H1 (cell line): Measurements from ENCODE around the gene IFRD1. TPM values are rescaled to one million over a fixed set of nuclear protein-coding genes. Genes with fewer than 3 reads are reported as not detected.

Source experiments
- CTCF ChIA-PET: fragments of 300-600 bp; sonication (Branson Sonifier 250); formaldehyde crosslinking; loops from one replicate; lab custom pipeline; 2021; ENCODE audit not compliant: partially characterized antibody; lab: Charles Lee
- POLR2A ChIA-PET: fragments of 300-600 bp; sonication (Branson Sonifier 250); formaldehyde crosslinking; loops from one replicate; lab custom pipeline; 2021; ENCODE audit warnings: inconsistent platforms; ENCODE audit not compliant: partially characterized antibody; lab: Charles Lee
- DNase-seq, 2 experiments: peaks; one replicate each; pipeline versions ENCODE4 v3.0.0 to v3.0.0-alpha.2; 2010 to 2022; ENCODE audit warnings: low spot score in 2 of 2, low read depth in 1 of 2, mixed read lengths in 1 of 2
- FAIRE-seq: peaks from 2 replicates; lab custom pipeline; 2011; peaks lifted over from hg19 to GRCh38; lab: Jason Lieb, UNC
- H2AFZ ChIP-seq: 2 replicates; pipeline ENCODE4 v1.8.1; 2012; ENCODE audit warnings: low read length, inconsistent platforms
- H2AK5ac ChIP-seq: 2 replicates; pipeline ENCODE4 v1.6.1; 2013; ENCODE audit warnings: low read depth, low read length
- H2BK120ac ChIP-seq: replicated peaks from 2 replicates; pipeline ENCODE3; 2013; ENCODE audit warnings: low read depth, low read length, inconsistent platforms
- H2BK12ac ChIP-seq: 2 replicates; pipeline ENCODE4 v1.6.1; 2013; ENCODE audit warnings: low read depth, low read length
- H2BK15ac ChIP-seq: 2 replicates; pipeline ENCODE4 v1.6.1; 2013; ENCODE audit warnings: low read length
- H2BK20ac ChIP-seq: 2 replicates; pipeline ENCODE4 v1.6.1; 2013; ENCODE audit warnings: low read length
- H2BK5ac ChIP-seq: 2 replicates; pipeline ENCODE4 v1.6.1; 2013; ENCODE audit warnings: low read depth, low read length
- H3K14ac ChIP-seq: 2 replicates; pipeline ENCODE4 v1.6.1; 2013; ENCODE audit warnings: inconsistent platforms; ENCODE audit not compliant: insufficient read length
- H3K18ac ChIP-seq: 2 replicates; pipeline ENCODE4 v1.6.1; 2013; ENCODE audit warnings: low read length; ENCODE audit errors: extremely low read depth
- H3K23ac ChIP-seq: 2 replicates; pipeline ENCODE4 v1.6.1; 2013; ENCODE audit warnings: inconsistent platforms; ENCODE audit not compliant: insufficient read length
- H3K23me2 ChIP-seq: 2 replicates; pipeline ENCODE4 v1.6.1; 2013; ENCODE audit warnings: low read depth, low read length
- H3K27ac ChIP-seq: 2 replicates; pipeline ENCODE4 v1.6.1; 2011; ENCODE audit warnings: low read depth, low read length, inconsistent platforms
- H3K27me3 ChIP-seq, 4 experiments: replicated peaks in 1 of 4; 1 replicate in 1 of 4; 2 replicates in 3 of 4; pipeline versions ENCODE4 v1.6.1 to v1.8.1; 2011 to 2013; ENCODE audit warnings: low read length in 3 of 4, mild to moderate bottlenecking in 3 of 4, inconsistent platforms in 2 of 4, mixed read lengths in 2 of 4, moderate library complexity in 1 of 4; ENCODE audit not compliant: control insufficient read depth in 3 of 4, insufficient read depth in 3 of 4; ENCODE audit errors: extremely low read depth in 1 of 4
- H3K36me3 ChIP-seq, 4 experiments: 2 replicates each; pipeline versions ENCODE4 v1.6.1 to v1.8.1; 2011 to 2013; ENCODE audit warnings: mild to moderate bottlenecking in 4 of 4, low read length in 3 of 4, moderate library complexity in 2 of 4, control low read depth in 1 of 4, inconsistent platforms in 1 of 4; ENCODE audit not compliant: insufficient read depth in 4 of 4, control insufficient read depth in 2 of 4
- H3K4ac ChIP-seq: replicated peaks from 2 replicates; pipeline ENCODE3; 2013; ENCODE audit warnings: low read length, low read depth, mixed read lengths, inconsistent platforms; ENCODE audit not compliant: insufficient read length
- H3K4me1 ChIP-seq, 4 experiments: replicated peaks in 1 of 4; 1 replicate in 1 of 4; 2 replicates in 3 of 4; pipeline versions ENCODE4 v1.6.1 to v1.8.1; 2011 to 2013; ENCODE audit warnings: low read length in 3 of 4, inconsistent platforms in 2 of 4, mixed read lengths in 1 of 4; ENCODE audit not compliant: insufficient read depth in 4 of 4, control insufficient read depth in 3 of 4
- H3K4me2 ChIP-seq, 2 experiments: 2 replicates each; pipeline versions ENCODE4 v1.6.1 to v1.8.1; 2011 to 2013; ENCODE audit warnings: low read depth in 2 of 2, low read length in 2 of 2, control low read depth in 1 of 2, inconsistent platforms in 1 of 2, mild to moderate bottlenecking in 1 of 2; ENCODE audit not compliant: insufficient read depth in 1 of 2
- H3K4me3 ChIP-seq, 4 experiments: fragments of 200-600, 300-600 bp in 1 of 4; sonication (generic), shearing (Covaris generic), sonication (Bioruptor Twin) in 1 of 4; 2 replicates each; pipeline versions ENCODE4 v1.5.1 to v1.8.1; 2011 to 2016; ENCODE audit warnings: low read length in 4 of 4, low read depth in 3 of 4, control low read depth in 2 of 4, inconsistent platforms in 2 of 4, mild to moderate bottlenecking in 2 of 4, mixed read lengths in 1 of 4, moderate library complexity in 1 of 4; ENCODE audit not compliant: insufficient read depth in 2 of 4; ENCODE audit errors: extremely low read depth in 1 of 4
- H3K56ac ChIP-seq: replicated peaks from 2 replicates; pipeline ENCODE3; 2013; ENCODE audit warnings: low read depth, mild to moderate bottlenecking, mixed read lengths, low read length, inconsistent platforms; ENCODE audit not compliant: insufficient read length
- H3K79me1 ChIP-seq: 2 replicates; pipeline ENCODE4 v1.6.1; 2013; ENCODE audit warnings: low read depth, low read length, control low read depth
- H3K79me2 ChIP-seq, 2 experiments: 2 replicates each; pipeline versions ENCODE4 v1.6.1 to v1.8.1; 2012 to 2013; ENCODE audit warnings: low read length in 2 of 2, mild to moderate bottlenecking in 2 of 2, inconsistent platforms in 1 of 2; ENCODE audit not compliant: insufficient read depth in 2 of 2, control insufficient read depth in 1 of 2
- H3K9ac ChIP-seq, 4 experiments: replicated peaks in 1 of 4; 1 replicate in 1 of 4; 2 replicates in 3 of 4; pipeline versions ENCODE4 v1.6.1 to v1.8.1; 2011 to 2013; ENCODE audit warnings: low read depth in 3 of 4, low read length in 3 of 4, control low read depth in 2 of 4, mild to moderate bottlenecking in 2 of 4, moderate library complexity in 2 of 4, inconsistent platforms in 1 of 4; ENCODE audit errors: extremely low read depth in 1 of 4
- H3K9me3 ChIP-seq, 2 experiments: 2 replicates each; pipeline versions ENCODE4 v1.6.1 to v1.8.1; 2012 to 2013; ENCODE audit warnings: mild to moderate bottlenecking in 2 of 2, moderate library complexity in 2 of 2, control low read depth in 1 of 2, inconsistent platforms in 1 of 2, low read depth in 1 of 2, low read length in 1 of 2, mixed read lengths in 1 of 2; ENCODE audit not compliant: insufficient read depth in 2 of 2
- H4K20me1 ChIP-seq, 2 experiments: replicated peaks in 1 of 2; 2 replicates each; pipeline versions ENCODE3 to v1.8.1; 2011 to 2013; ENCODE audit warnings: inconsistent platforms in 2 of 2, low read length in 2 of 2, mild to moderate bottlenecking in 1 of 2; ENCODE audit not compliant: insufficient read depth in 2 of 2, control insufficient read depth in 1 of 2
- H4K5ac ChIP-seq: 2 replicates; pipeline ENCODE4 v1.6.1; 2013; ENCODE audit warnings: low read length, low read depth, mixed read lengths, inconsistent platforms; ENCODE audit not compliant: insufficient read length
- H4K8ac ChIP-seq: 2 replicates; pipeline ENCODE4 v1.8.0; 2013; ENCODE audit warnings: mild to moderate bottlenecking, moderate library complexity, low read length, inconsistent platforms; ENCODE audit not compliant: insufficient read depth; ENCODE audit errors: extremely low read depth
- H4K91ac ChIP-seq: replicated peaks from 2 replicates; pipeline ENCODE3; 2013; ENCODE audit warnings: low read length, mixed read lengths, inconsistent platforms; ENCODE audit not compliant: insufficient read length
- CBX8 ChIP-seq: fragments of 300-800, 300-1000 bp; sonication (generic); IDR thresholded peaks from 2 replicates; pipeline ENCODE4 v1.7.1; 2016; ENCODE audit warnings: low read depth, low read length, borderline replicate concordance
- CEBPB ChIP-seq: IDR thresholded peaks from 2 replicates; pipeline ENCODE4 v1.6.1; 2012; ENCODE audit warnings: low read depth, low read length
- CHD2 ChIP-seq: IDR thresholded peaks from 2 replicates; pipeline ENCODE4 v1.6.1; 2012; ENCODE audit warnings: low read length, improper control_type of control experiment
- CREB1 ChIP-seq: IDR thresholded peaks from 2 replicates; pipeline ENCODE4 v1.6.1; 2012; ENCODE audit warnings: inconsistent platforms
- HDAC2 ChIP-seq, 2 experiments: fragments of 300-600 bp in 1 of 2; sonication (generic) in 1 of 2; IDR thresholded peaks; 2 replicates each; pipeline ENCODE4 v1.6.1; 2011 to 2012; ENCODE audit warnings: low read depth in 2 of 2, low read length in 2 of 2, mild to moderate bottlenecking in 2 of 2, moderate library complexity in 2 of 2, borderline replicate concordance in 1 of 2, inconsistent platforms in 1 of 2
- HDAC6 ChIP-seq: IDR thresholded peaks from one replicate; pipeline ENCODE4 v1.7.1; 2012; ENCODE audit warnings: low read depth, mild to moderate bottlenecking, inconsistent platforms, low read length, moderate library complexity
- MAFK ChIP-seq: IDR thresholded peaks from 2 replicates; pipeline ENCODE4 v1.6.1; 2012; ENCODE audit warnings: low read depth, mild to moderate bottlenecking, improper control_type of control experiment, low read length
- SIRT6 ChIP-seq: IDR thresholded peaks from one replicate; pipeline ENCODE4 v1.7.1; 2012; ENCODE audit warnings: low read length, inconsistent platforms
- SIX5 ChIP-seq: IDR thresholded peaks from 2 replicates; pipeline ENCODE4 v1.6.1; 2011; ENCODE audit warnings: mild to moderate bottlenecking, low read depth, low read length
- SP1 ChIP-seq: IDR thresholded peaks from 2 replicates; pipeline ENCODE4 v1.6.1; 2011; ENCODE audit warnings: low read depth, low read length
- SRF ChIP-seq: IDR thresholded peaks from 2 replicates; pipeline ENCODE4 v1.6.1; 2011; ENCODE audit warnings: mild to moderate bottlenecking, low read depth, low read length, moderate library complexity
- TAF1 ChIP-seq: IDR thresholded peaks from 2 replicates; pipeline ENCODE4 v1.6.1; 2011; ENCODE audit warnings: mild to moderate bottlenecking, low read depth, low read length
- YY1 ChIP-seq: IDR thresholded peaks from 2 replicates; pipeline ENCODE4 v1.6.1; 2011; ENCODE audit warnings: low read depth, mild to moderate bottlenecking, low read length
- ZNF274 ChIP-seq: IDR thresholded peaks from 2 replicates; pipeline ENCODE4 v1.7.0; 2012; ENCODE audit warnings: low read length, borderline replicate concordance; ENCODE audit errors: extremely low read depth
- WGBS, 2 experiments: shearing (Covaris generic) in 1 of 2; methylation state at CpG; one replicate each; pipeline versions ENCODE4 v1.1.6 to v1.1.7; 2013 to 2015; ENCODE audit warnings: low lambda C conversion rate in 2 of 2, mixed read lengths in 2 of 2, inconsistent platforms in 1 of 2, low coverage in 1 of 2, missing lambda C conversion rate in 1 of 2; ENCODE audit not compliant: insufficient replicate concordance in 2 of 2, insufficient coverage in 1 of 2, insufficient read length in 1 of 2; ENCODE audit errors: extremely low coverage in 1 of 2, missing lambda C conversion rate in 1 of 2; 5-methylcytosine and 5-hydroxymethylcytosine counted together
- polyA plus RNA-seq, 7 experiments: library from polyadenylated mRNA; depleted of rRNA in 3 of 7; stranded (reverse) in 5 of 7; unstranded in 2 of 7; fragments of >200 nt in 5 of 7; fragments of 200-250 nt in 2 of 7; gene quantifications; 1 replicate in 5 of 7; 2 replicates in 1 of 7; 4 replicates in 1 of 7; pipeline versions ENCODE4 v1.2.1 to v1.2.3, GENCODE V29; 2011 to 2013; ENCODE audit warnings: missing spikeins in 2 of 7, mixed read lengths in 2 of 7
- total RNA-seq: library from RNA; stranded (reverse); fragmentation: NEBNext Ultra II Directional; extraction: Animal tissue kit (Norgen Biotek cat#: 25700); gene quantifications from 2 replicates; pipeline ENCODE4 v1.2.1, GENCODE V29; 2021
- TF ChIP-seq, protein P1 (sequence below): IDR thresholded peaks from 2 replicates; pipeline ENCODE4 v1.6.1; 2012; ENCODE audit warnings: inconsistent platforms

The IFRD1 gene
- total and polyA plus RNA-seq, 2 of the 8 experiments (the other 6 are each of a cell fraction or from before 2014, with no cell fraction given): 23.0 to 50.4 TPM

DNA sequence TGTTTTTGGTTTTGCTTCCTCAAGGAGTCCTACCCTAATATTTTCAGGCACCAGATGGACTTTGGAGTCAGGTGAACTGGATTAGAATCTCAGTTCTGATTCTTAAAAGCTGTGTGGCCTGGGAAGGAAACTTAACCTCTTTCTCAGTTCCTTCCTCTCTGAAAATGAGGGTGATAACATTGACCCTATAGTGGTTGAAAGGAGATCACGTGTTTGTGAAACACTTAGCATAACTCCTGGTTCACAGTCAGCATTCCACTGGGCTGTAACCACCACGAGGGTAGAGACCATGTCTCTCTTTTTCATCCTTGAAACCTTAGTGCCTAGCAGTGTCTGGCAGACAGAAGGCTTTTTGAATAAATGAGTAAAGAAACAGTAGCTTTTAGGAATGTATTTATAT lies 47.2 kb downstream of the IFRD1 start:
- WGBS, 2 experiments: 71% methylated on average over 2 of the region's 2 CpGs; no CpG with 5 or more reads in 1 of the 2 experiments
- POLR2A ChIA-PET: no interaction called here

More for the DNA sequence above, 47.2 kb downstream of the IFRD1 start:
- Histone ChIP-seq H2BK20ac (no peak overlapping the region), H3K79me1 (no peaks in the 10 kb centered on the region), H2AK5ac (no peak overlapping the region), H3K14ac (no peak overlapping the region), H3K36me3 (no peaks in the 10 kb centered on the region), H3K4ac (no peak overlapping the region), H3K27ac (no peak overlapping the region), H2BK5ac (no peak overlapping the region), H3K79me2 (no peaks in the 10 kb centered on the region), H3K23ac (no peak overlapping the region), H3K4me2 (no peak overlapping the region), H4K91ac (no peak overlapping the region), H3K9me3 (no peaks in the 10 kb centered on the region), H3K4me1 (no peaks in the 10 kb centered on the region), H3K27me3 (no peaks in the 10 kb centered on the region; a peak in 1 of 7 replicates), H2BK12ac (no peak overlapping the region), H4K5ac (no peak overlapping the region), H3K23me2 (no peaks in the 10 kb centered on the region), H4K8ac (no peak overlapping the region), H2BK15ac (no peak overlapping the region), H3K56ac (no peak overlapping the region), H4K20me1 (peaks cover 0 to 1% of the 10 kb centered on the region in 2 experiments), H3K4me3 (no peak overlapping the region), H2BK120ac (no peak overlapping the region), H3K18ac (no peak overlapping the region), H2AFZ (no peak overlapping the region), H3K9ac (no peak overlapping the region)
- DNase-seq: no peak
- CTCF ChIA-PET: interaction anchor here (1.3 to 4.1 kb wide), 8 partner anchors 15 to 761 kb away, joined by 5 to 39 read pairs (median 9); partner anchors contain the start of gene LSMEM1
- TF ChIP-seq MAFK (no peak), HDAC2 (IDR thresholded peaks at IDR 0.05; ENCODE audit: borderline replicate concordance in 1 of 2, low read depth in 2 of 2, low read length in 2 of 2) (no peak), SIX5 (no peak), YY1 (no peak), SP1 (no peak), TAF1 (no peak), SIRT6 (no peak), CBX8 (no peak), CREB1 (no peak), CHD2 (no peak), CEBPB (no peak), HDAC6 (no peak), SRF (no peak), ZNF274 (no peak)
- TF ChIP-seq, protein P1, sequence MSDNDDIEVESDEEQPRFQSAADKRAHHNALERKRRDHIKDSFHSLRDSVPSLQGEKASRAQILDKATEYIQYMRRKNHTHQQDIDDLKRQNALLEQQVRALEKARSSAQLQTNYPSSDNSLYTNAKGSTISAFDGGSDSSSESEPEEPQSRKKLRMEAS: no peak
- FAIRE-seq: no peak
